GM12891 (cell line): ENCODE data around the gene CDH18.

Experiments
- DNase-seq: peaks from one replicate; pipeline ENCODE4 v3.0.0; 2011; ENCODE audit warnings: low spot score; ENCODE audit not compliant: insufficient read length
- FAIRE-seq: peaks from 2 replicates; lab custom pipeline; 2011; peaks lifted over from hg19 to GRCh38; lab: Jason Lieb, UNC
- PAX5 ChIP-seq: IDR thresholded peaks from 2 replicates; pipeline ENCODE4 v1.6.1; 2011; ENCODE audit warnings: low read length, moderate library complexity, mild to moderate bottlenecking; ENCODE audit not compliant: insufficient read depth, severe bottlenecking
- POLR2A ChIP-seq: IDR thresholded peaks from 2 replicates; pipeline ENCODE4 v1.6.1; 2011; ENCODE audit warnings: low read depth, low read length, control low read depth
- POLR2AphosphoS5 ChIP-seq: IDR thresholded peaks from 2 replicates; pipeline ENCODE4 v1.6.1; 2011; ENCODE audit warnings: low read depth, low read length, control low read depth
- POU2F2 ChIP-seq: IDR thresholded peaks from 2 replicates; pipeline ENCODE4 v1.6.1; 2011; ENCODE audit warnings: low read depth, mild to moderate bottlenecking, control low read depth, low read length, moderate library complexity
- SPI1 ChIP-seq: IDR thresholded peaks from 2 replicates; pipeline ENCODE4 v1.6.1; 2011; ENCODE audit warnings: low read depth, low read length, control low read depth
- TAF1 ChIP-seq: IDR thresholded peaks from 2 replicates; pipeline ENCODE4 v1.6.1; 2011; ENCODE audit warnings: low read depth, low read length, control low read depth

CDH18 gene

DNA sequence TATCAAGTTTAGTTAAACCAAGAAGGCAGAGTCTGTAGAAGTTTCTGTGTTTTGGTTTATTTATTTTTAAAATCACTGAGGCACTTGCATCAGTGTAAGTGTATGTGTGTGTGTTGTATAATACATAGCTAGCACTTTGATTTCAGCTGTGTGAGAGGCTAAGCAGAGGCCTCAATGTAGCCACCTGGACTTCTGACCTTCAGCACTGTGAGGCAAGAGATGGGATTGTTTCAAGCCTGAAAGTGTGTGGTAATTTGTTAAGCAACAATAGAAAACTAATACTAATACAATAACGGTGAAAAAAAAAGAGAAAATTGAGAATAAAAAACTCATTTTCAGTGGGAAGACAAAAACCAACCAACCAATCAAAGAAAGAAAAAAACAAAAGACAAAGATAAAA lies 327.3 kb downstream of the CDH18 start:
- TF ChIP-seq POU2F2 (no peak), POLR2AphosphoS5 (no peak), TAF1 (no peak), SPI1 (no peak), PAX5 (no peak), POLR2A (no peak)
- no peak for DNase-seq
- no peak for FAIRE-seq

DNA sequence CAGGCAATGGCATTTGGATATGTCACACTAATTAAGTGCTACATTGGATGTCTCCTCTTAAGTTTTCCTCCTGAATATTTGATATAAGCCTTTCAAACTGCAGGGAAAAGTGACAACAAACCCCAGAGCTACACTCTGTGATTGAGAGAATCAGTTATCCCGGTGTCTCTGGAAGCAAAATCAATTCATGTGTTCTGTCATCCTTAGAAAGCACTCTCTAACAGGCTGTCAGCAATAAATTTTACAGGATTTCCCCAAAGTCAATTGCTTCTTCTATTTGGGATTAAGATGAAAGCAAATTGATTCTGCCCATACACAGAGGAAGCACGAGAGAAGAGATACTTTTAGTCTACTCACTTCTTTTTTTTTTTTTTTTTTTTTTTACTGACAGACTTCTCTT lies 332.4 kb downstream of the CDH18 start:
- DNase-seq (no peak), FAIRE-seq (no peak)
- TF ChIP-seq PAX5 (no peak), SPI1 (no peak), POLR2A (no peak), TAF1 (no peak), POU2F2 (no peak), POLR2AphosphoS5 (no peak)

DNA sequence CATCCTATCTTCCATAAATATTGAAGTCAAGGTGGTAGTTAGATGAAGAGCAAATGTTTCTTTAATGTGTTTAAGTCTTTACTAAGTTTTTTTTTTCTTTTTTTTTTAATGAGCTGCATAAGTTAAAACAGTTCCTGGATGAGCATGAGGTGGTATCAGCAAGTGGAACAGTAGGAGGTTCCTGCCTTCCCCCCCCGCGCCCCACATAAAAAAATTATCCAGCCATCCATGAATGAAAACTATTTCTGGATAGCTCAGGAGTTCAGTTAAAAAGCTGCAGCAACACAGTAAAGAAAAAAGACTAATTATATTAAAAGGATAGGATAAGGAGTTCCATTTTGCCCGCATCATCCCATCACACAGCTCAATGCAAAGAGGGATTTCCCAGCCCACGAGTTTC lies 349.5 kb downstream of the CDH18 start:
- DNase-seq (no peak), FAIRE-seq (no peak)
- TF ChIP-seq TAF1 (no peak), SPI1 (no peak), POLR2AphosphoS5 (no peak), POU2F2 (no peak), POLR2A (no peak), PAX5 (no peak)

DNA sequence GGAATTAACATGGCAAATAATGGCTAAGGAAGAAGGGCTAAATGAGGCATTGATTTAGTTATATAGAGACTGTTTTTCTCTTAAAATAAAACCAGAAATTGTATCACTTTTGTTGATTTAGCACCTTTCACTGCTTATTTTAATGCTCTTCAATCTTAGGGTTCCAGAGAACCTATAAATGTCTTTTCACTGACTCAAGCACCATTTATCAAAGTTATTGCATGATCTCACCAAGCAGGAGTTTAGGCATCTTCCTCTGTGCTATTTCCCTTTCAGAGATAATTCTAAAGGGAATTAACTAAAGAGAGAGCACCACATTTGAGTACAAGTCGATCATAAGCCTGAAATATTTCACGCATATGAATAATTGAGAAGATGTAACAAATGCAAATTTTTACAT lies 357.1 kb downstream of the CDH18 start:
- DNase-seq (no peak), FAIRE-seq (no peak)
- TF ChIP-seq TAF1 (no peak), POLR2A (no peak), POLR2AphosphoS5 (no peak), SPI1 (no peak)

DNA sequence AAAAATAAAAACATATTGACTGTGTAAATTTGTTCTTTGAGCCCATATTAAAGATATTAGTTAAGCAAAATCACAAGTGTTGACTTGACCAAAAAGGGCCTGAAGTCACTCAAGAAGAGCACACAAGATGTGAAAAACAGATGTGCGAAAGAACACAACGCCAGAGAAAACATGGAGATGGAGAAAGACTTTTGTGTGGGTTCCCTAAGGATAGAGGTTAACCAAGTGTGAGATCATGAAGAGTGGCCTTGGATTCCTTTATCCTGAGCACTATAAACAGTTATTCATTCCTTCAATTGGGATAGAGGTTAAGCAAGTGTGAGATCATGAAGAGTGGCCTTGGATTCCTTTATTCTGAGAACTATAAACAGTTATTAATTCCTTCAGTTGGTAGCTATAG lies 361.8 kb downstream of the CDH18 start:
- DNase-seq (no peak), FAIRE-seq (no peak)
- no peak for TF ChIP-seq POLR2A
- no peak for TF ChIP-seq POLR2AphosphoS5
- TF ChIP-seq POU2F2, result no peak
- no peak for TF ChIP-seq TAF1
- no peak for TF ChIP-seq SPI1
- TF ChIP-seq PAX5, result no peak

DNA sequence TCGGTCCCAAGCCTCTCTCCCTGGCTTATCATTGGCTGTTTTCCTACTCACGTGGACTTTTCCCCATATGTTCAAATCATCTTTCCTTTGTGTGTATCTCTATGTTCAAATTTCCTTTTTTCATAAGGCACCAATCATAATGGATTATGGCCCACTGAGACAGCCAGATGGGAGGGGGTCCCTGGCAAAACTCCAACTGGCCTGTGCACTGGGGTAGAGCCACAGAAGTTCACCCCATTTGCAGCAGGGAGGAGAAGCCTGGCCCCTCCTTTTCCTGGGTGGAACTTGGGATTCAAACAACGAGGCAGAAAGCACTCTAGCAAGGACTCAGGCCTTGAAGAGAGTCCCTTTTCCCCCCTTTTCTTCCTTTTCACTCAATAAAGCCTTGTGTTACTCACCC lies 362.4 kb downstream of the CDH18 start:
- DNase-seq (no peak), FAIRE-seq (no peak)
- no peak for TF ChIP-seq POLR2AphosphoS5
- TF ChIP-seq POU2F2, result no peak
- no peak for TF ChIP-seq SPI1
- no peak for TF ChIP-seq POLR2A
- no peak for TF ChIP-seq PAX5

DNA sequence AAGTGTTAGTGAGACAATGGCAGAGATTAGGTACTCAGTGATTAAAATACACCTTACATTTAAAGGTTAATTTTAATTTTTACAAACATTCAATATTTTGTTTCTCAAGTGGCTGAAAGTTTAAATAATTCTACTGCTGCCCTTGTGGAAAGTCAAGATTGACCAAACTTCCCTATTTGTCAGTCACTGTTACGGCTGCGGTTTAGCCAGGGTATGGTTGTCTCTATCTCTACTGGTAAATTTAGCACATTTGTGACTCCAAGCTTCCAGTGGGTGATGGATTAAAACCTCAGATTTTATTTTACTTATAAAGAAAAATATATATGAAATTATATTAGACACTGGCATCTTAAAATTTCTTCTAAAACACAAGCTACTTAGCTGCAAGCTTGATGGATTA lies 368.4 kb downstream of the CDH18 start:
- DNase-seq (no peak), FAIRE-seq (no peak)
- no peak for TF ChIP-seq SPI1
- TF ChIP-seq POLR2AphosphoS5, result no peak
- no peak for TF ChIP-seq TAF1
- no peak for TF ChIP-seq POLR2A

DNA sequence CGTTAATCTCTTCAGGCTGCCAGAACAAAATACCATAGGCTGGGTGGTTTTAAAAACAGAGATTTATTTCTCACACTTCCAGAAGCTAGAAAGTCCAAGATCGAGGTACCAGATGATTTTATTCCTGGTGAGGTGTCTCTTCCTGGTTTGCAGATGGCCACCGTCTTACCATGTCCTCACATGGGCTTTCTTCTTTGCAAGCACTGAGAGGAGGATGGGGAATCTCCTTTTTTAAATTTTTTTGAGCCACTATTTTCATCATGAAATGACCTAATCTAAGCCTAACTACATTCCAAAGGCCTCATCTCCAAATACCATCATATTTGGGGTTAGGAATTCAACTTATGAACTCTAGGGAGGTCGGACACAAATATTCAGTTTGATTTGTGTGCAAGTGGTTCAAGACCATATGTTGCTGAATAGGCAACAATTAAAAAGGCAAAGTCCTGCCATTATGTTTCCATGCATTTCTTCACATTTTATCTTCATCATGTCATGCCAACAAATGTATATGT lies 371.2 kb downstream of the CDH18 start:
- no peak for FAIRE-seq
- no peak for DNase-seq
- TF ChIP-seq POLR2A (no peak), PAX5 (no peak), POU2F2 (no peak), TAF1 (no peak), POLR2AphosphoS5 (no peak)

DNA sequence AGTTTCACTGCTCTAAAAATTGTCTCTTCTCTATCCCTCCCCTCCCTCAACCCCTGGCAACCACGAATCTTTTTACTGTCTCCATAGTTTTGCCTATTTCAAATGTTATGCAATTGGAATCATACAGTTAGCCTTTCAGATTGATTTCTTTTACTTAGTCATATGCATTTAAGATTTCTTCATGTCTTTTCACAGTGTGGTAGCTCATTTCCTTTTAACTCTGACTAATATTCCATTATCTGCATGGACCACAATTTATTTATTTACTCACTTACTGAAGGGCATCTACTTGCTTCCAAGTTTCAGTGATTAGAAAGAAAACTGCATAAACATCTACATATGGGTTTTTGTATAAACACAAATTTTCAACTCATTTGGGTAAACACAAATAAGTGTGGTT lies 372.3 kb downstream of the CDH18 start:
- no peak for DNase-seq
- FAIRE-seq, result no peak
- TF ChIP-seq POU2F2 (no peak), TAF1 (no peak), POLR2A (no peak), PAX5 (no peak), SPI1 (no peak), POLR2AphosphoS5 (no peak)

DNA sequence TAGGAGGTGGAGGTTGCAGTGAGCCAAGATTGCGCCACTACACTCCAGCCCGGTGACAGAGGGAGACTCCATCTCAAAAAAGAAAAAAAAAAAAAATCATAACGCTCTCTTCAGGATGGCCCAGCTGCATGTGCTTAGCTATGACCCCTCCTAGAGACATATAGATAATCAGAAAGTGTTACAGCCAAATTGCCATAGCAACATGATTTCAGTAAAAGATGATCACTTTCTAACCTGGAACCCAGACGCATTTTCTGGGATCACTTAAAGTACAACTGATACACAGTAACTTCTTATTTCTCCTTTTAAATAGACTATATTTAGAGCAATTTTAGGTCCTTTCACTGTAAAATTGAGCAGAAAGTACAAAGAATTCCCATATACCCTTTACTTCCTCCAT lies 372.9 kb downstream of the CDH18 start:
- FAIRE-seq (no peak), DNase-seq (no peak)
- no peak for TF ChIP-seq POLR2A
- no peak for TF ChIP-seq POLR2AphosphoS5
- TF ChIP-seq POU2F2, result no peak
- TF ChIP-seq PAX5, result no peak

DNA sequence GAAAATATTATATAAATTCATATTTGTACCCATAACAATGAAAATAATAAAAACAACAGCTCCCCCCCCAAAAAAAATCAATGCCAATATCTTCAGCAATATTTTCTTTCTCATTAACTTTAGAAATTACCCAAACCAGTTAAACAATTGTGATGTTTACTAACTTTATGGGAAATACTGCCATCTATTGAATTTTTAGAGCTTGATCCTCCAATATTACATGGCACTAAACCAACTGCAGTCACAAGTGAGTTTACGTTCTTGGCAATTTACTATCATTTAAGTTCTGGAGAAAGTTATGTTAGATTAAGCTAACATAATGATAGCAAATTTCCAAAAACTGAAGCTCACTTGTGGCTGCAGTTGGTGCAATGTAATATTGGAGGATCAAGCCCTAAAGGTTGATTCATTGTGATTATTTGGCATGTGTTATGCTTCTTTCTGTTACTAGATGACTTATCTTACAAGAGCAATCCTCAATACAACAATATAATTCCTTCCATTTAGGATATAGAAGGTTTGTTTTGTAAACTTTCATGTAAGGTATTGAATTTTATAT lies 379.5 kb downstream of the CDH18 start:
- no peak for TF ChIP-seq POLR2AphosphoS5
- no peak for TF ChIP-seq POLR2A
- TF ChIP-seq TAF1, result no peak
- TF ChIP-seq SPI1, result no peak
- no peak for TF ChIP-seq POU2F2
- TF ChIP-seq PAX5, result no peak
- peak; percentile 20 for FAIRE-seq
- DNase-seq, result no peak
